ENCODE measurements around the gene LIN7A.

Gene LIN7A

DNA sequence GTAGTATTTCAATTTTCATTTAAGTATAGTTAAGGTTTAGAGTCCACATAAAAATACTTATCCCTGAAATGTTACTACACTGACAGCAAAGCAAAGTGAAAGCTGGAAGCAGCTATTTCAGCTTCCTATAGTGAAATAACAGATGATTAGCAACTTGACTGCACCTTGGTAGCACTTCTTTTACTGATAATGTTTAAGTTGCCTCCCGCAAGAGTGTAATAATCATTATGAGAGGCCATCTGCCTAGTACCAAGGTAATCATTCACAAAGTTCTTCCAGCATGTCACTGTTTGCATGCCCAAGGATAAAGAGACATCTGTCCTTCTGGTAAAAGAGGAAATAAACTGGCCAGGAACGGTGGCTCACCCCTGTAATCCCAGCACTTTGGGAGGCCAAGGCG lies 69.8 kb downstream of the LIN7A start:
- DNase-seq (ENCODE audit: extremely low read depth, low read depth): no peak
- no peak overlapping the region for H3K4me3 ChIP-seq (replicated peaks; ENCODE audit: low read depth, low read length)
- TF ChIP-seq, protein P1, sequence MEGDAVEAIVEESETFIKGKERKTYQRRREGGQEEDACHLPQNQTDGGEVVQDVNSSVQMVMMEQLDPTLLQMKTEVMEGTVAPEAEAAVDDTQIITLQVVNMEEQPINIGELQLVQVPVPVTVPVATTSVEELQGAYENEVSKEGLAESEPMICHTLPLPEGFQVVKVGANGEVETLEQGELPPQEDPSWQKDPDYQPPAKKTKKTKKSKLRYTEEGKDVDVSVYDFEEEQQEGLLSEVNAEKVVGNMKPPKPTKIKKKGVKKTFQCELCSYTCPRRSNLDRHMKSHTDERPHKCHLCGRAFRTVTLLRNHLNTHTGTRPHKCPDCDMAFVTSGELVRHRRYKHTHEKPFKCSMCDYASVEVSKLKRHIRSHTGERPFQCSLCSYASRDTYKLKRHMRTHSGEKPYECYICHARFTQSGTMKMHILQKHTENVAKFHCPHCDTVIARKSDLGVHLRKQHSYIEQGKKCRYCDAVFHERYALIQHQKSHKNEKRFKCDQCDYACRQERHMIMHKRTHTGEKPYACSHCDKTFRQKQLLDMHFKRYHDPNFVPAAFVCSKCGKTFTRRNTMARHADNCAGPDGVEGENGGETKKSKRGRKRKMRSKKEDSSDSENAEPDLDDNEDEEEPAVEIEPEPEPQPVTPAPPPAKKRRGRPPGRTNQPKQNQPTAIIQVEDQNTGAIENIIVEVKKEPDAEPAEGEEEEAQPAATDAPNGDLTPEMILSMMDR (IDR thresholded peaks at IDR 0.05; ENCODE audit: low read depth, low read length, missing control alignments): no peak

DNA sequence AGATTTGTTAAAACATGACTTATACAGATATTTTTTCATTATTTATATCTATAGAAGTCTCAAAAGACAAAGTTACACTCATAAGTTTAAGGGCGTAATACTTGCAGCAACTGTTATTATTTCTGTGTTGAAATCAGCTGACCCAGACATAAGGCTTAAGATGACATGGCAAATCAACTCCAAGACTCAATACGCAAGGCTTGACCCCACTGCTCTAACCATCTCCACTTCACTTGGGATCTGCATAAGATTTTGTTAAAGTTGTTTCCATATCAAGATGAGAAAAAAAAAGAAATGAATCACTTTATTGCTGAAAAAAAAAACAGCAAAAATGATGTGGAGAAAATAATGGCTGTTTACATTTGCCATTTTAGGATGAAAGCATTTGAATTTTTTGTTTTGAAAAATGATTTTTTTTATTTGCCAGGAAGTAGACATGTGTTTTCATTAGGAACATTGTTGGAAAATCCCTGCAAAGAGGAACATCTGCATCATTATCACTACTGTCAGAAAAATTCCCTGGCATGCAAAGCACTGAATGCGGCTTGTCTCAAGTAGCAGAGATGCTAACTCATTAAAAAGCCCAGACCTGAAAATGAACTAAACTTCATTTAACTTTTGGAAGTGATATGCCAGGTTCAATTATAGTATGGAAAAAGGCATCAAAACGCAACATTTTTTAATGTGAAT lies 73.5 kb downstream of the LIN7A start:
- TF ChIP-seq, protein P1 (IDR thresholded peaks at IDR 0.05; ENCODE audit: low read depth, low read length, missing control alignments): no peak
- H3K4me3 ChIP-seq (replicated peaks; ENCODE audit: low read depth, low read length): no peak overlapping the region
- DNase-seq (ENCODE audit: extremely low read depth, low read depth): no peak

DNA sequence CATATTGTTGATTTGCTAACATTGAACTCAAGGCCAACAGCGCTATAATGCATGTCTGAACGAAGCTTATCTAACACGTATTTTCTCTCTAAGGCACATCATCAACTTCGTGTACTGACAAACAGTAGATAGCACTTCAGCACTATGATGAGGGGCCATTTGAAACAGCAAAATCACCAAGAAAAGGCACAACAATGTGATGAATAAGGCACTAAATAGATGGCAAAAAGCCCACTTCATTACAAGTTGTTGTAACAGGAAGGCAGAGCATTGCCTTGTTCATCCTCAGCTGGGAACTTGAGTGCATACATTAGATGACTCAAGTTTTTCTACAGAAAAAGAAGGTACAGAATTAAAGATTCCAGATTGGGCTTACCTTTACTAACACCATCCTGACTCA lies 75.2 kb downstream of the LIN7A start:
- DNase-seq (ENCODE audit: extremely low read depth, low read depth): no peak
- TF ChIP-seq, protein P1 (IDR thresholded peaks at IDR 0.05; ENCODE audit: low read depth, low read length, missing control alignments): no peak
- no peak overlapping the region for H3K4me3 ChIP-seq (replicated peaks; ENCODE audit: low read depth, low read length)

DNA sequence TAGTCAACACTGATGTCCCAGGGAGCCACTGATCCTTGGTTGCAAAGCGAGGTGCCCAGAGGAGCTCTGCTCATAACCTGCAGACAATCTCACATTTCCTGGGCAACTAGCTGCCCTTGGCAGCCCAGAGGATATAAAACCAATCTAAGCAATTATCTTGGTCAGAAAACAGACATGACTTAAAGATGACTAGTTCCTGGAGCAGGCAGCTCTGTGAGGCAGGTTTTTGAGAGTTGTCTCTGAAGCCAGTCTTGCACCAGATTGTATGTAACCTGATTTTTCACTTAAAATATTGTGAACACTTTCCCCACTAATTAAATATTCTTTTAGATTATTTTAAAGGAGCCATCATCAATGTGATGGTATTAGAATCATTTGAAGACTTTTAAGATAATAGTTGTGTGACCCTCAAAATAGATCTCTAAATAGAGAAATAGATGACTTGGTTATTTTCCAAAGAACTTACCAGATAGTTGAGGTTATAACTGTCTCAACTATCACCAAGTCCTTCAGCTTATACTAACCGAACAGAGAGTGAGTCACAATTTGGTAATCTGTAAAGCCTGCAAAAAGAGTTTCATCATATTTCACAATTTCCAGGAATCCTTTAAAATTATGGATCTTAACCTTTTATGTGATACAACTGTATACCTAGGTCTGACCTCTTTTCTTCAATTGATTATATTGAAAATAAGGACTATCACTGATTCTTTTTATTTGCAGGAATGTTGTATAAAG lies 75.9 kb downstream of the LIN7A start:
- DNase-seq (ENCODE audit: extremely low read depth, low read depth): no peak
- no peak overlapping the region for H3K4me3 ChIP-seq (replicated peaks; ENCODE audit: low read depth, low read length)
- TF ChIP-seq, protein P1 (IDR thresholded peaks at IDR 0.05; ENCODE audit: low read depth, low read length, missing control alignments): no peak

DNA sequence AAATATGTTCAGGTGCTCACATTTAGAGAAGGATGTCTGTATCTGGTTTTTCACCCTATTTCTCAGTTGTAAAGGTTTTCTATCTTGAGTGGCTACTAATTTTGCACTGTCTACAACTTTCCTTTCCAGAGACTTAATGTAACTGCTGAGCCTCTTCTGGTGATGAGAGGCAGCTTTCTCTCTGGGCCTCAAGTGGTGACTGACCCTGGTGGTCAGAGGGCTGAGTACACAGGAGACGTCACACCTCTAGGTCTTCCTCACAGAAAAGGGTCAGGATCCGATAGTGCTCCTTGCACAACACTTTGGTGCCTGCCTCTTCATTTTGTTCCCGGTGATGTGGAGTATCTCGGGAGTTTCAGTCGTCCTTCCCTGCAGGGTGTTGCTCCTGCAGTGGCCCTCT lies 76.8 kb downstream of the LIN7A start:
- DNase-seq (ENCODE audit: extremely low read depth, low read depth): no peak
- TF ChIP-seq, protein P1 (IDR thresholded peaks at IDR 0.05; ENCODE audit: low read depth, low read length, missing control alignments): no peak

DNA sequence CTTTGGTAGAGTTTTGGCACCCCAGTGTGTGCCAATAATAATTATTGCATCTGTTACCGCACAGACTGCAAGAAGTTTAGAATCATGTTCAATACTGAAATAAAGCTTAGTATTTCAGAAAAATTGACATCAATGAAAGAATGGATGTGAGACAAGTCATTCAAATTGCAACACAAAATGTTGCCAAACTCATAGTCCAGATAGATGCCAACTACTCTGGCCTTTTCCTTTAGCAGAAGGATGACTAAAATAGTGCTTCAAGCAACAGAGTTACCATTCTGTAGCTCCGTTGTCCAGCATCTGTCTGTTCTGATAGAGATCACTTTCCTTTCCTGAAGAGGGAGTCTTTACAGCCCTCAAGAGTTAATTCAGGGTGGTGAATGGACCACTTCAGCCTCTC lies 77.5 kb downstream of the LIN7A start:
- no peak for DNase-seq (ENCODE audit: extremely low read depth, low read depth)
- TF ChIP-seq, protein P1 (IDR thresholded peaks at IDR 0.05; ENCODE audit: low read depth, low read length, missing control alignments): no peak
- no peak overlapping the region for H3K4me3 ChIP-seq (replicated peaks; ENCODE audit: low read depth, low read length)

More for the DNA sequence above, 76.8 kb downstream of the LIN7A start:
- no peak overlapping the region for H3K4me3 ChIP-seq (replicated peaks; ENCODE audit: low read depth, low read length)

Measured in HFF-Myc (cell line).